ENCODE data around the gene SMIM10.
"Not testable (repeated sequence)": the region's sequence is repeated elsewhere in the genome, so short reads cannot be mapped to it uniquely, and the experiment has no call there.

GRCh38 chrX:135023791-135024190, 33.0 kb downstream of the SMIM10 start:
- not testable (repeated sequence) for TF ChIP-seq CTCF, POLR2A (IDR thresholded peaks at IDR 0.05)
